SKM-1 treated with dmso at 0.1 percent for 144 hours (cell line): ENCODE data around the gene PLPP3.

Experiments used
- DNase-seq: peaks from one replicate; lab custom pipeline; 2025; ENCODE audit not compliant: unreplicated experiment; lab: John Stamatoyannopoulos, UW

The PLPP3 gene

GRCh38 chr1:56576880-56577405 is 2.4 kb downstream of the PLPP3 start:
- peak; percentile 16 for DNase-seq

GRCh38 chr1:56575865-56576264 is 3.5 kb downstream of the PLPP3 start:
- peak; percentile 2 for DNase-seq

- no peak for DNase-seq
Observed at GRCh38 chr1:56574794-56575193, 4.6 kb downstream of the PLPP3 start.

- DNase-seq: no peak
Observed at GRCh38 chr1:56573311-56573710, 6.1 kb downstream of the PLPP3 start.

GRCh38 chr1:56572334-56573050 is 6.9 kb downstream of the PLPP3 start:
- DNase-seq: no peak

GRCh38 chr1:56571448-56571847 is 7.9 kb downstream of the PLPP3 start:
- no peak for DNase-seq

- DNase-seq: no peak
Observed at GRCh38 chr1:56570924-56571372, 8.4 kb downstream of the PLPP3 start.

GRCh38 chr1:56569661-56570060 is 9.7 kb downstream of the PLPP3 start:
- DNase-seq: no peak

GRCh38 chr1:56566994-56567393 is 12.4 kb downstream of the PLPP3 start:
- DNase-seq: no peak

GRCh38 chr1:56566061-56566744 is 13.2 kb downstream of the PLPP3 start:
- no peak for DNase-seq

- DNase-seq: no peak
Observed at GRCh38 chr1:56564615-56565014, 14.7 kb downstream of the PLPP3 start.

GRCh38 chr1:56563568-56563967 is 15.8 kb downstream of the PLPP3 start:
- DNase-seq: no peak

- no peak for DNase-seq
Observed at GRCh38 chr1:56562891-56563452, 16.4 kb downstream of the PLPP3 start.

- no peak for DNase-seq
Observed at GRCh38 chr1:56561227-56562019, 17.9 kb downstream of the PLPP3 start.

- peak; percentile 3 for DNase-seq
Observed at GRCh38 chr1:56557746-56558145, 21.6 kb downstream of the PLPP3 start.

GRCh38 chr1:56555448-56555847 is 23.9 kb downstream of the PLPP3 start:
- no peak for DNase-seq

GRCh38 chr1:56553046-56553445 is 26.3 kb downstream of the PLPP3 start:
- no peak for DNase-seq

GRCh38 chr1:56552349-56552748 is 27.0 kb downstream of the PLPP3 start:
- DNase-seq: no peak

- no peak for DNase-seq
Observed at GRCh38 chr1:56551691-56552090, 27.7 kb downstream of the PLPP3 start.

- DNase-seq: no peak
Observed at GRCh38 chr1:56550859-56551188, 28.5 kb downstream of the PLPP3 start.

GRCh38 chr1:56550138-56550858 is 29.1 kb downstream of the PLPP3 start:
- DNase-seq: no peak
